C4-2B (cell line): Measurements from ENCODE around the gene PITPNM3.

ENCODE experiments used
- CTCF ChIP-seq: fragments of 450-650 bp; conservative IDR thresholded peaks from 2 replicates; pipeline ENCODE4 v1.5.1; 2017; ENCODE audit warnings: mild to moderate bottlenecking
- ZFX ChIP-seq: fragments of 450-650 bp; IDR thresholded peaks from 2 replicates; pipeline ENCODE4 v1.6.1; 2017

- TF ChIP-seq CTCF = no peak
- TF ChIP-seq ZFX = no peak
These were observed 13.0 kb downstream of the PITPNM3 start for GRCh38 chr17:6543079-6544010.
